HepG2 (cell line): ENCODE results near the gene GPS1. TPM values are rescaled to one million over a fixed set of nuclear protein-coding genes. Genes with fewer than 3 reads are reported as not detected.

ENCODE experiments used
- GABPA ChIP-seq, 2 experiments: IDR thresholded peaks; 2 replicates each; pipeline ENCODE4 v1.6.1; 2011 to 2016; ENCODE audit warnings: low read depth in 2 of 2, low read length in 1 of 2, missing biosample characterization in 1 of 2, missing genetic modification characterization in 1 of 2
- HOXA5 ChIP-seq: sonication (generic); formaldehyde crosslinking; IDR thresholded peaks from 2 replicates; pipeline ENCODE4 v1.4.0; 2020; ENCODE audit warnings: missing genetic modification reagents
- JUN ChIP-seq: sonication (generic); formaldehyde crosslinking; IDR thresholded peaks from 2 replicates; pipeline ENCODE4 v1.4.0; 2020; ENCODE audit warnings: mild to moderate bottlenecking, missing genetic modification reagents
- POGZ ChIP-seq: sonication (generic); formaldehyde crosslinking; IDR thresholded peaks from 2 replicates; pipeline ENCODE4 v1.4.0; 2020; ENCODE audit warnings: mild to moderate bottlenecking, missing genetic modification reagents
- POLR2A ChIP-seq, 2 experiments: IDR thresholded peaks; 2 replicates each; pipeline ENCODE4 v1.6.1; 2011; ENCODE audit warnings: low read depth in 2 of 2, low read length in 2 of 2, mild to moderate bottlenecking in 1 of 2, moderate library complexity in 1 of 2; ENCODE audit not compliant: insufficient read depth in 1 of 2
- POLR2AphosphoS5 ChIP-seq: IDR thresholded peaks from 2 replicates; pipeline ENCODE4 v1.6.1; 2012; ENCODE audit warnings: low read depth, low read length
- TAF15 ChIP-seq: fragments of 200-400 bp; formaldehyde crosslinking; IDR thresholded peaks from one replicate; pipeline ENCODE4 v1.6.1; 2018; ENCODE audit warnings: mild to moderate bottlenecking, low read depth, low read length; ENCODE audit not compliant: poor library complexity, severe bottlenecking
- XRCC5 ChIP-seq: fragments of 200-400 bp; formaldehyde crosslinking; optimal IDR thresholded peaks from 2 replicates; pipeline ENCODE3; 2017; ENCODE audit warnings: mild to moderate bottlenecking, low read length
- ZNF205 ChIP-seq: IDR thresholded peaks from 2 replicates; pipeline ENCODE4 v1.6.1; 2018; ENCODE audit warnings: missing biosample characterization, missing genetic modification reagents
- ZNF207 ChIP-seq: fragments of 450-650 bp; IDR thresholded peaks from 2 replicates; pipeline ENCODE4 v1.6.1; 2016; ENCODE audit warnings: antibody characterized with exemption, borderline replicate concordance
- ZNF350 ChIP-seq: sonication (generic); formaldehyde crosslinking; IDR thresholded peaks from 2 replicates; pipeline ENCODE4 v1.4.0; 2020; ENCODE audit warnings: mild to moderate bottlenecking, low read depth, missing genetic modification reagents, borderline replicate concordance
- ZZZ3 ChIP-seq: sonication (generic); formaldehyde crosslinking; IDR thresholded peaks from 2 replicates; pipeline ENCODE4 v1.4.0; 2020; ENCODE audit warnings: missing genetic modification reagents, mild to moderate bottlenecking, borderline replicate concordance
- polyA plus RNA-seq, 8 experiments: library from polyadenylated mRNA; depleted of rRNA in 3 of 8; stranded (reverse) in 7 of 8; unstranded in 1 of 8; fragments of >200 nt; fragmentation: Illumina TruSeq in 4 of 8; extraction: Trizol in 4 of 8; gene quantifications; 2 replicates each; pipeline versions ENCODE4 v1.2.1 to v1.2.3, GENCODE V29; 2011 to 2016; ENCODE audit warnings: low read depth in 4 of 8, missing spikeins in 1 of 8, mixed read lengths in 1 of 8; ENCODE audit not compliant: insufficient read depth in 1 of 8
- total RNA-seq, 5 experiments: library from RNA; depleted of rRNA; stranded (reverse); fragments of >200 nt; fragmentation: Illumina TruSeq; extraction: Trizol; gene quantifications; 2 replicates each; pipeline ENCODE4 v1.2.3, GENCODE V29; 2016; ENCODE audit warnings: low read depth in 1 of 5
- TF ChIP-seq, protein P1 (sequence below): sonication (generic); formaldehyde crosslinking; IDR thresholded peaks from 2 replicates; pipeline ENCODE4 v1.5.0; 2020; ENCODE audit warnings: mild to moderate bottlenecking, missing genetic modification reagents, borderline replicate concordance
- TF ChIP-seq, protein P2 (sequence below): sonication (generic); formaldehyde crosslinking; IDR thresholded peaks from 2 replicates; pipeline ENCODE4 v1.4.0; 2020; ENCODE audit warnings: mild to moderate bottlenecking, missing genetic modification reagents
- TF ChIP-seq, protein P3 (sequence below): sonication (generic); formaldehyde crosslinking; IDR thresholded peaks from 2 replicates; pipeline ENCODE4 v1.5.0; 2020; ENCODE audit warnings: mild to moderate bottlenecking, missing genetic modification reagents, borderline replicate concordance
- TF ChIP-seq, protein P4 (sequence below): IDR thresholded peaks from 2 replicates; pipeline ENCODE4 v1.6.1; 2016; ENCODE audit warnings: control low read depth

The GPS1 gene
- total and polyA plus RNA-seq, 2 of the 13 experiments (the other 11 are each of a cell fraction or from before 2014, with no cell fraction given), result 124 to 128 TPM

DNA sequence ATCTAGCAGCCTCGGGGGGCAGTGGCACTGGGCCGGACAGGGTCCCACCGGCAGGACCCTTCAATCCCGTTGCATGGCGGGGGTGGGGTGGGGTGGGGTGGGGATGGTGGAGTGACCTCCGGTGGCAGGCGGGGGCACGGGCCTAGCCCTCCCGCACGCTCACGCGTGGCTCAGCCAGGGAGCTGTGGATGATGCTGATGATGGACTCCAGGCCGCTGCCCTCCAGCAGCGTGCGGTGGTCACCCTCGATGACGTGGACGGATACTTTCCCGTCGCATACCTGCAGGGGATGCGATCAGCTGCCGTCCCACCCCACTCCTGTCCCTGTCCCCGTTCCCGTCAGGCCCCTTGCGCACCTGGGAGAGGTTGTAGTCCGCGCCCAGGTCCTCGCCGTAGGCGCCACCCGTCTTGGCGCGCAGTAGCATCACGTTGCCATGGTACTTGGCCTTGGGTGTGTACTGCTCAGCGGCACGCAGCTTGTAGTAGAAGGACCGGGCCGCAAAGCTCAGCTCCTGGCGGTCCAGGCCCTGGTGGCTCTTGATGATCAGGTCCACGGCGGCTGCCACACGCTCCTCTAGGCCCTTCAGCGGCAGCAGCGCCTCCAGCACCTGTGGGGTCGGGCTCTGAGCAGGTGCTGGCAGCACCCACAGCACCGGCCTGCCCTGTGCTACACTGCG lies 27.4 kb downstream of the GPS1 start (continued):
- TF ChIP-seq, protein P1, sequence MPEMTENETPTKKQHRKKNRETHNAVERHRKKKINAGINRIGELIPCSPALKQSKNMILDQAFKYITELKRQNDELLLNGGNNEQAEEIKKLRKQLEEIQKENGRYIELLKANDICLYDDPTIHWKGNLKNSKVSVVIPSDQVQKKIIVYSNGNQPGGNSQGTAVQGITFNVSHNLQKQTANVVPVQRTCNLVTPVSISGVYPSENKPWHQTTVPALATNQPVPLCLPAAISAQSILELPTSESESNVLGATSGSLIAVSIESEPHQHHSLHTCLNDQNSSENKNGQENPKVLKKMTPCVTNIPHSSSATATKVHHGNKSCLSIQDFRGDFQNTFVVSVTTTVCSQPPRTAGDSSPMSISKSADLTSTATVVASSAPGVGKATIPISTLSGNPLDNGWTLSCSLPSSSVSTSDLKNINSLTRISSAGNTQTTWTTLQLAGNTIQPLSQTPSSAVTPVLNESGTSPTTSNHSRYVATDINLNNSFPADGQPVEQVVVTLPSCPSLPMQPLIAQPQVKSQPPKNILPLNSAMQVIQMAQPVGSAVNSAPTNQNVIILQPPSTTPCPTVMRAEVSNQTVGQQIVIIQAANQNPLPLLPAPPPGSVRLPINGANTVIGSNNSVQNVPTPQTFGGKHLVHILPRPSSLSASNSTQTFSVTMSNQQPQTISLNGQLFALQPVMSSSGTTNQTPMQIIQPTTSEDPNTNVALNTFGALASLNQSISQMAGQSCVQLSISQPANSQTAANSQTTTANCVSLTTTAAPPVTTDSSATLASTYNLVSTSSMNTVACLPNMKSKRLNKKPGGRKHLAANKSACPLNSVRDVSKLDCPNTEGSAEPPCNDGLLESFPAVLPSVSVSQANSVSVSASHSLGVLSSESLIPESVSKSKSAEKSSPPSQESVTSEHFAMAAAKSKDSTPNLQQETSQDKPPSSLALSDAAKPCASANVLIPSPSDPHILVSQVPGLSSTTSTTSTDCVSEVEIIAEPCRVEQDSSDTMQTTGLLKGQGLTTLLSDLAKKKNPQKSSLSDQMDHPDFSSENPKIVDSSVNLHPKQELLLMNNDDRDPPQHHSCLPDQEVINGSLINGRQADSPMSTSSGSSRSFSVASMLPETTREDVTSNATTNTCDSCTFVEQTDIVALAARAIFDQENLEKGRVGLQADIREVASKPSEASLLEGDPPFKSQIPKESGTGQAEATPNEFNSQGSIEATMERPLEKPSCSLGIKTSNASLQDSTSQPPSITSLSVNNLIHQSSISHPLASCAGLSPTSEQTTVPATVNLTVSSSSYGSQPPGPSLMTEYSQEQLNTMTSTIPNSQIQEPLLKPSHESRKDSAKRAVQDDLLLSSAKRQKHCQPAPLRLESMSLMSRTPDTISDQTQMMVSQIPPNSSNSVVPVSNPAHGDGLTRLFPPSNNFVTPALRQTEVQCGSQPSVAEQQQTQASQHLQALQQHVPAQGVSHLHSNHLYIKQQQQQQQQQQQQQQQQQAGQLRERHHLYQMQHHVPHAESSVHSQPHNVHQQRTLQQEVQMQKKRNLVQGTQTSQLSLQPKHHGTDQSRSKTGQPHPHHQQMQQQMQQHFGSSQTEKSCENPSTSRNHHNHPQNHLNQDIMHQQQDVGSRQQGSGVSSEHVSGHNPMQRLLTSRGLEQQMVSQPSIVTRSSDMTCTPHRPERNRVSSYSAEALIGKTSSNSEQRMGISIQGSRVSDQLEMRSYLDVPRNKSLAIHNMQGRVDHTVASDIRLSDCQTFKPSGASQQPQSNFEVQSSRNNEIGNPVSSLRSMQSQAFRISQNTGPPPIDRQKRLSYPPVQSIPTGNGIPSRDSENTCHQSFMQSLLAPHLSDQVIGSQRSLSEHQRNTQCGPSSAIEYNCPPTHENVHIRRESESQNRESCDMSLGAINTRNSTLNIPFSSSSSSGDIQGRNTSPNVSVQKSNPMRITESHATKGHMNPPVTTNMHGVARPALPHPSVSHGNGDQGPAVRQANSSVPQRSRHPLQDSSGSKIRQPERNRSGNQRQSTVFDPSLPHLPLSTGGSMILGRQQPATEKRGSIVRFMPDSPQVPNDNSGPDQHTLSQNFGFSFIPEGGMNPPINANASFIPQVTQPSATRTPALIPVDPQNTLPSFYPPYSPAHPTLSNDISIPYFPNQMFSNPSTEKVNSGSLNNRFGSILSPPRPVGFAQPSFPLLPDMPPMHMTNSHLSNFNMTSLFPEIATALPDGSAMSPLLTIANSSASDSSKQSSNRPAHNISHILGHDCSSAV (CRISPR knock-in tag), result no peak
- no peak for TF ChIP-seq POGZ (CRISPR knock-in tag)
- no peak for TF ChIP-seq ZNF207
- TF ChIP-seq, protein P2, sequence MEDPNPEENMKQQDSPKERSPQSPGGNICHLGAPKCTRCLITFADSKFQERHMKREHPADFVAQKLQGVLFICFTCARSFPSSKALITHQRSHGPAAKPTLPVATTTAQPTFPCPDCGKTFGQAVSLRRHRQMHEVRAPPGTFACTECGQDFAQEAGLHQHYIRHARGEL (CRISPR knock-in tag), result no peak
- TF ChIP-seq JUN (CRISPR knock-in tag), result no peak
- TF ChIP-seq ZNF350 (CRISPR knock-in tag), result no peak
- TF ChIP-seq GABPA (IDR thresholded peaks at IDR 0.05; ENCODE audit: low read depth, low read length), result no peak
- TF ChIP-seq GABPA (CRISPR knock-in tag; IDR thresholded peaks at IDR 0.05; ENCODE audit: low read depth), result no peak
- TF ChIP-seq, protein P3, sequence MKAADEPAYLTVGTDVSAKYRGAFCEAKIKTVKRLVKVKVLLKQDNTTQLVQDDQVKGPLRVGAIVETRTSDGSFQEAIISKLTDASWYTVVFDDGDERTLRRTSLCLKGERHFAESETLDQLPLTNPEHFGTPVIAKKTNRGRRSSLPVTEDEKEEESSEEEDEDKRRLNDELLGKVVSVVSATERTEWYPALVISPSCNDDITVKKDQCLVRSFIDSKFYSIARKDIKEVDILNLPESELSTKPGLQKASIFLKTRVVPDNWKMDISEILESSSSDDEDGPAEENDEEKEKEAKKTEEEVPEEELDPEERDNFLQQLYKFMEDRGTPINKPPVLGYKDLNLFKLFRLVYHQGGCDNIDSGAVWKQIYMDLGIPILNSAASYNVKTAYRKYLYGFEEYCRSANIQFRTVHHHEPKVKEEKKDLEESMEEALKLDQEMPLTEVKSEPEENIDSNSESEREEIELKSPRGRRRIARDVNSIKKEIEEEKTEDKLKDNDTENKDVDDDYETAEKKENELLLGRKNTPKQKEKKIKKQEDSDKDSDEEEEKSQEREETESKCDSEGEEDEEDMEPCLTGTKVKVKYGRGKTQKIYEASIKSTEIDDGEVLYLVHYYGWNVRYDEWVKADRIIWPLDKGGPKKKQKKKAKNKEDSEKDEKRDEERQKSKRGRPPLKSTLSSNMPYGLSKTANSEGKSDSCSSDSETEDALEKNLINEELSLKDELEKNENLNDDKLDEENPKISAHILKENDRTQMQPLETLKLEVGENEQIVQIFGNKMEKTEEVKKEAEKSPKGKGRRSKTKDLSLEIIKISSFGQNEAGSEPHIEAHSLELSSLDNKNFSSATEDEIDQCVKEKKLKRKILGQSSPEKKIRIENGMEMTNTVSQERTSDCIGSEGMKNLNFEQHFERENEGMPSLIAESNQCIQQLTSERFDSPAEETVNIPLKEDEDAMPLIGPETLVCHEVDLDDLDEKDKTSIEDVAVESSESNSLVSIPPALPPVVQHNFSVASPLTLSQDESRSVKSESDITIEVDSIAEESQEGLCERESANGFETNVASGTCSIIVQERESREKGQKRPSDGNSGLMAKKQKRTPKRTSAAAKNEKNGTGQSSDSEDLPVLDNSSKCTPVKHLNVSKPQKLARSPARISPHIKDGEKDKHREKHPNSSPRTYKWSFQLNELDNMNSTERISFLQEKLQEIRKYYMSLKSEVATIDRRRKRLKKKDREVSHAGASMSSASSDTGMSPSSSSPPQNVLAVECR (CRISPR knock-in tag), result 0 out of 2 replicates have a peak, but pooled peaks have one; percentile 13
- TF ChIP-seq POLR2A (IDR thresholded peaks at IDR 0.05; ENCODE audit: insufficient read depth in 1 of 2, low read depth in 2 of 2, low read length in 2 of 2), result peak; percentile 16 to 71; a peak in 2 of 4 replicates
- TF ChIP-seq ZNF205, result no peak
- TF ChIP-seq XRCC5, result no peak
- TF ChIP-seq HOXA5, result no peak
- peak; percentile 29; the same call in 1 of the 2 replicates for TF ChIP-seq POLR2AphosphoS5
- peak; percentile 27 for TF ChIP-seq TAF15
- TF ChIP-seq, protein P4, sequence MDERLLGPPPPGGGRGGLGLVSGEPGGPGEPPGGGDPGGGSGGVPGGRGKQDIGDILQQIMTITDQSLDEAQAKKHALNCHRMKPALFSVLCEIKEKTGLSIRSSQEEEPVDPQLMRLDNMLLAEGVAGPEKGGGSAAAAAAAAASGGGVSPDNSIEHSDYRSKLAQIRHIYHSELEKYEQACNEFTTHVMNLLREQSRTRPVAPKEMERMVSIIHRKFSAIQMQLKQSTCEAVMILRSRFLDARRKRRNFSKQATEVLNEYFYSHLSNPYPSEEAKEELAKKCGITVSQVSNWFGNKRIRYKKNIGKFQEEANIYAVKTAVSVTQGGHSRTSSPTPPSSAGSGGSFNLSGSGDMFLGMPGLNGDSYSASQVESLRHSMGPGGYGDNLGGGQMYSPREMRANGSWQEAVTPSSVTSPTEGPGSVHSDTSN (CRISPR knock-in tag), result no peak
- no peak for TF ChIP-seq ZZZ3 (CRISPR knock-in tag)
